ENCODE data around the gene ZSWIM7. TPM values are rescaled to one million over a fixed set of nuclear protein-coding genes. Genes with fewer than 3 reads are reported as not detected.
"Not testable (repeated sequence)": the region's sequence is repeated elsewhere in the genome, so short reads cannot be mapped to it uniquely, and the experiment has no call there.

ZSWIM7 gene
- total RNA-seq, 2 donors from 2014 or later = 45.5 to 58.8 TPM

- H3K4me1 Mint-ChIP-seq = no peaks in the 10 kb centered on the region
- H3K4me3 ChIP-seq (ENCODE audit: low read length) = no peak overlapping the region
Measured at GRCh38 chr17:15941781-15942180, 57.7 kb downstream of the ZSWIM7 start.

DNA sequence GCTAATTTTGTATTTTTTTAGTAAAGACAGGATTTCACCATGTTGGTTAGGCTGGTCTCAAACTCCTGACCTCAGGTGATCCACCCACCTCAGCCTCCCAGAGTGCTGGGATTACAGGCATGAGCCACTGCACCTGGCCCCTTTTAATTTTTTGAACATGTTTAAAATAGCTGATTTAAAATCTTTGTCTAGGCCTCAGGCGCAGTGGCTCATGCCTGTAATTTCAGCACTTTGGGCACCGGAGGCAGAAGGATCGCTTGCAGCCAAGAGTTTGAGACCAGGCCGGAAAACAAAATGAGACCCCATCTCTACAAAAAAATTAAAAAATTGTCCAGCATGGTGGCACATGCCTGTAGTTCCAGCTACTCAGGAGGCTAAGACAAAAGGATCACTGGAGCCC, 63.0 kb downstream of the ZSWIM7 start:
- H3K4me3 ChIP-seq (ENCODE audit: low read length) = not testable (repeated sequence)
- peaks cover 11% of the 10 kb centered on the region for H3K27me3 Mint-ChIP-seq (ENCODE audit: insufficient read depth)

More at GRCh38 chr17:15941781-15942180, 57.7 kb downstream of the ZSWIM7 start:
- H3K27me3 Mint-ChIP-seq (ENCODE audit: insufficient read depth) = peaks cover 51% of the 10 kb centered on the region
- Histone ChIP-seq H3K27me3 (ENCODE audit: control insufficient read depth, insufficient read depth, low read length, poor library complexity, severe bottlenecking) (peaks cover 37% of the 10 kb centered on the region), H3K9me3 (ENCODE audit: control insufficient read depth, low read length) (no peaks in the 10 kb centered on the region), H3K27ac (ENCODE audit: low read depth, low read length) (no peak overlapping the region), H3K9ac (ENCODE audit: extremely low read depth, low read length, poor library complexity, severe bottlenecking) (no peak overlapping the region), H3K36me3 (ENCODE audit: control insufficient read depth, insufficient read depth, low read length) (no peaks in the 10 kb centered on the region), H3K4me1 (ENCODE audit: control insufficient read depth, insufficient read depth, low read length) (no peaks in the 10 kb centered on the region)
- 92% methylated on average over 3 to 6 of the region's 7 CpGs for WGBS, 2 experiments (ENCODE audit: insufficient coverage in 1 of 2, insufficient read length in 1 of 2)
- H3K27ac Mint-ChIP-seq = no peak overlapping the region
- no peak for DNase-seq
- H3K4me3 Mint-ChIP-seq = no peak overlapping the region
- H3K9me3 Mint-ChIP-seq = no peaks in the 10 kb centered on the region
- TF ChIP-seq, protein P1, sequence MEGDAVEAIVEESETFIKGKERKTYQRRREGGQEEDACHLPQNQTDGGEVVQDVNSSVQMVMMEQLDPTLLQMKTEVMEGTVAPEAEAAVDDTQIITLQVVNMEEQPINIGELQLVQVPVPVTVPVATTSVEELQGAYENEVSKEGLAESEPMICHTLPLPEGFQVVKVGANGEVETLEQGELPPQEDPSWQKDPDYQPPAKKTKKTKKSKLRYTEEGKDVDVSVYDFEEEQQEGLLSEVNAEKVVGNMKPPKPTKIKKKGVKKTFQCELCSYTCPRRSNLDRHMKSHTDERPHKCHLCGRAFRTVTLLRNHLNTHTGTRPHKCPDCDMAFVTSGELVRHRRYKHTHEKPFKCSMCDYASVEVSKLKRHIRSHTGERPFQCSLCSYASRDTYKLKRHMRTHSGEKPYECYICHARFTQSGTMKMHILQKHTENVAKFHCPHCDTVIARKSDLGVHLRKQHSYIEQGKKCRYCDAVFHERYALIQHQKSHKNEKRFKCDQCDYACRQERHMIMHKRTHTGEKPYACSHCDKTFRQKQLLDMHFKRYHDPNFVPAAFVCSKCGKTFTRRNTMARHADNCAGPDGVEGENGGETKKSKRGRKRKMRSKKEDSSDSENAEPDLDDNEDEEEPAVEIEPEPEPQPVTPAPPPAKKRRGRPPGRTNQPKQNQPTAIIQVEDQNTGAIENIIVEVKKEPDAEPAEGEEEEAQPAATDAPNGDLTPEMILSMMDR (conservative IDR thresholded peaks at IDR 0.05) = no peak
- no peaks in the 10 kb centered on the region for H3K36me3 Mint-ChIP-seq (ENCODE audit: low read depth)

GRCh38 chr17:15935891-15936290, 63.6 kb downstream of the ZSWIM7 start:
- no peaks in the 10 kb centered on the region for H3K9me3 Mint-ChIP-seq
- WGBS, 2 experiments (ENCODE audit: insufficient coverage in 1 of 2, insufficient read length in 1 of 2) = 90 to 93% methylated on average over 4 to 7 of the region's 7 CpGs

More for the DNA sequence above, 63.0 kb downstream of the ZSWIM7 start:
- whole genome bisulfite sequencing, 2 experiments (ENCODE audit: insufficient coverage in 1 of 2, insufficient read length in 1 of 2) = 98 to 100% methylated on average over 1 to 4 of the region's 4 CpGs
- not testable (repeated sequence) for H3K9me3 ChIP-seq (ENCODE audit: control insufficient read depth, low read length); H3K27ac Mint-ChIP-seq; H3K27me3 ChIP-seq (ENCODE audit: control insufficient read depth, insufficient read depth, low read length, poor library complexity, severe bottlenecking); H3K36me3 ChIP-seq (ENCODE audit: control insufficient read depth, insufficient read depth, low read length); H3K4me3 Mint-ChIP-seq; H3K4me1 Mint-ChIP-seq; H3K9ac ChIP-seq (ENCODE audit: extremely low read depth, low read length, poor library complexity, severe bottlenecking); H3K36me3 Mint-ChIP-seq (ENCODE audit: low read depth); H3K27ac ChIP-seq (ENCODE audit: low read depth, low read length); H3K9me3 Mint-ChIP-seq; H3K4me1 ChIP-seq (ENCODE audit: control insufficient read depth, insufficient read depth, low read length)
- DNase-seq = peak; percentile 15

More at GRCh38 chr17:15935891-15936290, 63.6 kb downstream of the ZSWIM7 start:
- no peak overlapping the region for H3K27ac ChIP-seq (ENCODE audit: low read depth, low read length)
- DNase-seq = no peak
- H3K36me3 ChIP-seq (ENCODE audit: control insufficient read depth, insufficient read depth, low read length) = no peaks in the 10 kb centered on the region
- H3K27me3 ChIP-seq (ENCODE audit: control insufficient read depth, insufficient read depth, low read length, poor library complexity, severe bottlenecking) = no peaks in the 10 kb centered on the region
- no peak overlapping the region for H3K4me3 ChIP-seq (ENCODE audit: low read length)
- TF ChIP-seq, protein P1 (conservative IDR thresholded peaks at IDR 0.05) = no peak
- no peaks in the 10 kb centered on the region for H3K36me3 Mint-ChIP-seq (ENCODE audit: low read depth)
- H3K9me3 ChIP-seq (ENCODE audit: control insufficient read depth, low read length) = no peaks in the 10 kb centered on the region
- peaks cover 7% of the 10 kb centered on the region for H3K27me3 Mint-ChIP-seq (ENCODE audit: insufficient read depth)
- no peak overlapping the region for H3K27ac Mint-ChIP-seq
- H3K9ac ChIP-seq (ENCODE audit: extremely low read depth, low read length, poor library complexity, severe bottlenecking) = no peak overlapping the region
- no peaks in the 10 kb centered on the region for H3K4me1 Mint-ChIP-seq
- H3K4me3 Mint-ChIP-seq = no peak overlapping the region
- H3K4me1 ChIP-seq (ENCODE audit: control insufficient read depth, insufficient read depth, low read length) = no peaks in the 10 kb centered on the region

Measured in endodermal cell (in vitro differentiated cells).